ENCODE data around the gene CD1D. TPM values are rescaled to one million over a fixed set of nuclear protein-coding genes. Genes with fewer than 3 reads are reported as not detected.

Gene CD1D
- 1.2 TPM for total RNA-seq
- long read RNA-seq, partial matches to known transcripts, result 1 of 6 reads
- long read RNA-seq, other reads (novel, unspliced or antisense), result 5 of 6 reads

DNA sequence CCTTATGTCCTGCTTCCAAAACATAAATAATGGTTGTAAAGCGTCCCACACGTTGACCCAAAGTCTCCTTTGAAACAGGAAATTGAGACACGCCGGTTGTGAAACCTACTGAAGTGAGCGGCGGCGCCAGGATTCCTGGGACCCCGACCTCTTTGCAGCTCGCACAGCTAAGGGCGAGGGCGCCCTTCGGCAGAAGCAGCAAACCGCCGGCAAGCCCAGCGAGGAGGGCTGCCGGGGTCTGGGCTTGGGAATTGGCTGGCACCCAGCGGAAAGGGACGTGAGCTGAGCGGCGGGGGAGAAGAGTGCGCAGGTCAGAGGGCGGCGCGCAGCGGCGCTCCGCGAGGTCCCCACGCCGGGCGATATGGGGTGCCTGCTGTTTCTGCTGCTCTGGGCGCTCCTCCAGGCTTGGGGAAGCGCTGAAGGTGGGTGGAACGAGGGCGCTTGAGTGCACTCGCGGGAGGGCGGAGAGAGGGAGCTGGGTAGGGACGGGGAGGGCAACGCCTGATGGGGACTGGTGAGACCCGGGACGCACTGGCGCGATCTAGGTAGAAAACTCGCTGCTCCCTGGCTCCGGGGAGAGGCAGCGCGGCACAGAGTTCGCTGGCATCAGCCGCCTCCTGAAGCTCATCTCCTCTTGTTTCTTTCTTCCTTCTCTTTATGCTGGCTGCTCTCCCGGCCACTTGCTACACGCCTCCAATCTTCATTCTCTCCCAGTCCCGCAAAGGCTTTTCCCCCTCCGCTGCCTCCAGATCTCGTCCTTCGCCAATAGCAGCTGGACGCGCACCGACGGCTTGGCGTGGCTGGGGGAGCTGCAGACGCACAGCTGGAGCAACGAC is at the start of gene CD1D:
TSS of gene CD1D (plus strand) at position 155 of the 836 bp plus-strand sequence. CDS start at position 362, 207 bp downstream.
- intact Hi-C loops (cut with DNase I), result no loop called here
- DNase-seq (peak; percentile 65), ATAC-seq (ENCODE audit: poor library complexity) (peak; percentile 49)

DNA sequence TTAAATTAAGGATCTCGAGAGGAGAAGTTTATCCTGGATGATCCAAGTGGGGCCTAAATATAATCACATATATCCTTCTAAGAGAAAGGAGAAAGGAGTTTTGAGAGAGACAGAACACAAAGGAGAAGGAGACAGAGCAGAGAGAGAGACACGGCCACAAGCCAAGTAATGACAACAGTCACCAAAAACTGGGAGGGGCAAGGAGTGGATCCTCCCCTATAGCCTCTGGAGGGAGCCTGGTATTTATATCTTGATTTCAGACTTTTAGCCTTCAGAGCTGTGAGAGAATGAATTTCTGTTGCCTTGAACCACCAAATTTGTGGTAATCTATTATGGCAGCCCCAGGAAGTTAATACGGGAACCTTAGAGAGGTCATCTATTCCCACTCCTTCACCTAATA is 49.5 kb upstream of the CD1D start:
- DNase-seq, result no peak
- no peak for ATAC-seq (ENCODE audit: poor library complexity)
- intact Hi-C loops (cut with DNase I), result no loop called here

DNA sequence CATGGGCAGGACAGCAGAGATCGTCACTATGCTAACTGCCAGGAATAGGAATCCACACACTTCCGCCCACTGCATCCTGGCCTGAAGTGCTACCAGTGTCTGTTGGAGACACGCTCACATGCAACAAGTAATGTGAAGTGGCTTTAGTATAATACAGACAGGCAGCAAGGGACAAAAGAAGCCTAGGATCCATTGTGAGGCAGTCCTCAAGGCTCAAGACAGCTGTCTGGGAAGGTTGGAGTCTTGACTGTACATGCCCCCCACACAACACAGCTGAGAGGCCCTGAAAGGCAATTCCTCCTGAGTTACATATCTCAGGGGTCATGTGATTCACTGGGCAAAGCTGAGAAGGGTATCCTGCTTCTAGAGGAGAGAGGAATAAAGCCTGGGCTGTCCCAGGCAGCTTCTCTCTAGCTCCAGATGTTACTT is 39.9 kb upstream of the CD1D start:
- intact Hi-C loops (cut with DNase I), result no loop called here
- DNase-seq (no peak), ATAC-seq (ENCODE audit: poor library complexity) (no peak)

DNA sequence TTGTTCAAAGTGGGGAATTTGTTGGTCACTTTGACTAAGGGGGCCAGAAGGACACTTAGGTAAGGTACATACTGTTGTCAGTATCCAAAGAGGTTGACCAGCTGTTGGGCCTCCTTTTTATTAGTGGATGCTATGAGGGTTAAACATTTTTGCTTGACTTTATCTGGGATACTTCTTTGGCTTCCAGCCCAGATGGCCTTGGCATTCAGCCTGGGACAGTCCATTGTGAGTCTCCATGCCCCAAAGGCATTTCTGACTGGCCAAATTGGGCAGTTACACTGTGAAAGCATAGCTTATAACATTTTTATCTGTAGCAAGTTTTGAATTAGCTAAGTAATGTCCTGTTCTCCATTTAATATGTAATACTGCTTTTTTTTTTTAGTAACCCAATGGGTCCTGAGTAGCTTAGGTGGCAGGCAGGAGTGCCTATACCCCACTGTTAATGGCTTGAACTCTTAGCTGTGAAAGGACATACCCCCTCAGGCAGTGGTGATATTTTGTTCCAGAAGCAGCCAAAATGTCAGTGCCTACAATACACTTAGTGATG is 35.4 kb upstream of the CD1D start:
- DNase-seq (peak; percentile 79), ATAC-seq (ENCODE audit: poor library complexity) (peak; percentile 54)
- intact Hi-C loops (cut with DNase I), result no loop called here

DNA sequence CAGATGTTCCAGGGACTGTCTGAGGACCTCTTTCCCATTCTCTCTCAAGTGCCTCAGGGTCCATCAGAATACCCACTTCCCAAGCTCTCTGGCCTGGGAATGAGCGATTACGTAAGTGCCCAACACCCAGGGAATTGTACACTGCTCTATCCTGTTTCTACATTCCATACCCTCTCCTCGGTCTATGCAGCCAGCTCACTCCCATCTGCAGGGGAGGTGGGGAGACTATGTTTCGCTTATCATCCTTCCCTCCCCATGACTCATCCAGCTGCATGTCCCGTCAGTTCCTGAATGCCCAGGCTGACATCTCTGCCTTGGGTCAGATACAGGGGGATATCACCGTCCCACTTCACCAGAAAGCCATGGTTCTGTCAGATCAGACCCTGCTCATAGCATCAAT is 34.5 kb upstream of the CD1D start:
- DNase-seq, result no peak
- ATAC-seq (ENCODE audit: poor library complexity), result no peak
- intact Hi-C loops (cut with DNase I), result no loop called here

DNA sequence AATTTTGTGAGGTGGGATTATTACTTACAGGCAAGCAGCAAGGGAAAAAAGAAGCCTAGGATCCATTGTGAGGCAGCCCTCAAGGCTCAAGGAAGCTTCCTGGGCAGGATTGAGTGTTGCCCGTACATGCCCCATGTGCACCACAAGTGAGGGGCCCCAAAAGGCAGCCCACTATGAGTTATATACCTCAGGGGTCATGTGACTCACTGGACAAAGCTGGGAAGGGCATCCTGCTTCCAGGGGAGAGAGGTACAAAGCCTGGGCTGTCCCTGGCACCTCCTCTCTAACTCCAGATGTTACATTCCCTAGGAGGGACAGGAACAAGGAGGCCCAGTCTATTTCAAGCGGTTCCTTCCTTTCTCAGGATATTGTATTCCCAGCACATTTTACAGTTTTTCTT is 34.0 kb upstream of the CD1D start:
- intact Hi-C loops (cut with DNase I), result no loop called here
- DNase-seq (no peak), ATAC-seq (ENCODE audit: poor library complexity) (no peak)

DNA sequence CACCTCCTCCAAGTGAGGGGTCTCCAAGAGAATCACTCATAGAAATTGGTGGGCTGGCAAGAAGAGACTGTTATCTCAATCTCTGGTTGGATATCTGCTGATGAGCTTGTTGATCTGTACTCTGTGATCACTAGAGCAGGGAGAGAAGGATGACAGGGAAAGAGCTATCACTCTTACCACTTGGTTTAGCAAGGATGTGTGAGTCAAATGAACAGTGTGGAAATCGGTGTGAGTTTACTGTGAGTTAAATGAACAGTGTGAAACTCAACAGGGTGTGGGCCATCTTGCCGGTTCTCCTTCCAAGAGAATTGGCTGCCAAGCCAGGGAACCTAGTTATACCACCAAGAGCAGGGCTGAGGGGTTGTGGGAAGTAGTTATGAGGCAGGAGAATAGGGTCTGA is 33.3 kb upstream of the CD1D start:
- intact Hi-C loops (cut with DNase I), result no loop called here
- ATAC-seq (ENCODE audit: poor library complexity) (no peak), DNase-seq (no peak)

DNA sequence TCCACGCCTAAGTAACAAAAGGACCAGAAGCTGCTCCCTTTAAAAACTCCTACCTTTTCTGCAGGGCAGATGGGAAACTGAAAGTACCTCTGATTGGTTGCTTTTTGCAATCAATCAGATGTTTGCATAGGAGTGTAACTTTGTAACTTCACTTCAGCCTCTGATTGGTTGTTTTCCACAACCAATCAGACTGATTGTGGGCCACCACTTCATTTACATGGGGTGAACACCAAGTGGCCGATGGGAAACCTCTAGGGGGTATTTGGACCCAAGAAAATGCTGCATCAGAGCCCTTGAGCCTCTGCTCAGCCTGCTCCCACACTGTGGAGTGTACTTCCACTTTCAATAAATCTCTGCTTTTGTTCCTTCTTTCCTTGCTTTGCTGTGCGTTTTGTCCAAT is 32.8 kb upstream of the CD1D start:
- DNase-seq, result no peak
- intact Hi-C loops (cut with DNase I), result no loop called here
- no peak for ATAC-seq (ENCODE audit: poor library complexity)

DNA sequence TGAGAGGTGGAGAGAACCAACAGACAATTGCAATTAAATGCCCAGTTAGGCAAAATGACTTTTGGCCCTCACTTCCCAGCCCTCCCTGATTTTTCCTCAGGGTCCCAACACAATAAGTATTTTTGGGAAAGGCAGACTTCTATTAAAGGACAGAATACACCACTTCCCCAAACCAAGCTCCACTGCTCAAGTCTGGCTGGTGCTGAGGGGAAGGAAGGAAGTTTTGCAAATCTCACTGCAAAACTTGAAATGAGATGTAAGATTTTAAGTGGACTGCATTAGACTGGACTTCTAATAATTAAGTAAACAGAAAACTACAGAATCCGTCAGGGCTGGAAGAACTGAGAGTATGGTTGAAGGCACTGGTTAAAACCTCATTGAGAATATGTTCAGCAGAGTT is 32.2 kb upstream of the CD1D start:
- intact Hi-C loops (cut with DNase I), result no loop called here
- ATAC-seq (ENCODE audit: poor library complexity) (no peak), DNase-seq (no peak)

DNA sequence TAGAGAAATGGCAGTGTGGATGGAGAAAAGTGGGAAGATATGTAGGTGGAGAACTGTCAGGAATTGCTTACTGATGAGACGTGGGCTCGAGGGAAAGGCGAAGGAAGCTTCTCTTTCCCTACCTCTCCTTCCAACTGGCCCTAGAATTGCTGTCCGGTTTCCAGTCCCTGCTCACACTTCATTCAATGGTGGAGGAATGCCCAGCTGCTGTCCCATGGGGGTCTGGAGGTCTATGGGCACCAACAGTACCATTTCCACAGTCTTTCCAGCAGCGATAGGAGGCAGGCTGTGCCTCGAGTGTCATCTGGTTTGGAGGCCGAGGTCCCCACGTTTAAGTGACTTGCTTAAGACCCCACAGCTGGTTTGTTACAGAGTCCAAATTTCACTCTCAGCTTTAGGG is 31.5 kb upstream of the CD1D start:
- ATAC-seq (ENCODE audit: poor library complexity) (peak; percentile 8), DNase-seq (peak; percentile 62)
- intact Hi-C loops (cut with DNase I), result no loop called here

DNA sequence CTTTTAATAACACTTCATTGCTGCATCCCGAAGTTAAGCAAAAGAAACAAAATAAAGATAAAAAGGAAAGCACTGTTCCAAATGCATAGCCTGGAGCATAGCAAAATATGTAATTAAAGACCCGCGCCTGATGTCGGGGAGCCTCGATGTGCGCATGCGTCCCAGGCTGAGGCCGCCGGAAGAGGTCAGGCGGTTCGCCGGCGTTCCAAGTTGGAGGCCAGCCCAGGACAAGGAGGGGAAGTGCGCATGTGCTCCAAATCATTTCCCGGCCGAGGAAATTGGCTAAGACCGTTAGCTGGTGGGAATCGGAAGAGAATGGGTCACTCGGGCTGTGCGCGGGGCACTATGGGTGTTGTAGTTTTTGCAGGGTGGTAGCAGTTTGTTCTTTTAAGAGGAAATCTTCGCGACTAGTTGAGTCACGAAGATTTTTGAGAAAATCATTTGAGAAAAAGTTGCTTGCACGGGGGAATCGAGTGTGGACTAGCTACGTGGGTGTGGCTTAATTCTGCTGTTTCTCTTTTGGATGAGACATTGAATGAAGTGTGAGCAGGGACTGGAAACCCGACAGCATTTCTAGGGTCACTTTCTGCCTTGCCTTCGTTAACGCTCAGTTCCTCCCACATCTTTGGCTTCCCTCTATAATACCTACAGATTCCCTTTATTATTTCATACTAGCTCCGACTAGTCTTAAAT is 31.0 kb upstream of the CD1D start:
- peak; percentile 97 for DNase-seq
- intact Hi-C loops (cut with DNase I), result no loop called here
- peak; percentile 97 for ATAC-seq (ENCODE audit: poor library complexity)

DNA sequence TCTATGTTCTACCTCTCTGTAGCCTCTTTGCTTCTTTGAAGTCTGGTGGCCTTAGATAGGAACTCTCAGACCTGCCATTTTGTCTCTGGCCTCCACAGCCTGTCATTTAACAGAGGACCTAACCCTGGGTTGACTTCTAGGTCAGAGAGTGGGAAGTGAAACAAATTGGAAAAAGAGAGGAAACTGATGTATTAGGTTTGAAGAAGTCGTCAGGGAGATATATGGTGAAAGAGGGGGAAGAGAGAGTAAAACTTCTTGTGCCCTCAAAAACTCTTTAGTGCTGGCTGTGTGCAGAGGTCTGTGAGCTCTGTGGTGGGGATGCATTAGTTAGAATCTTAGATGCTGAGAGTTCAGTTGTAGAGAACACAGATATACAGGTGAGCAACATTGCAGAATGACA is 30.2 kb upstream of the CD1D start:
- peak; percentile 24 for ATAC-seq (ENCODE audit: poor library complexity)
- intact Hi-C loops (cut with DNase I), result no loop called here
- DNase-seq, result no peak

DNA sequence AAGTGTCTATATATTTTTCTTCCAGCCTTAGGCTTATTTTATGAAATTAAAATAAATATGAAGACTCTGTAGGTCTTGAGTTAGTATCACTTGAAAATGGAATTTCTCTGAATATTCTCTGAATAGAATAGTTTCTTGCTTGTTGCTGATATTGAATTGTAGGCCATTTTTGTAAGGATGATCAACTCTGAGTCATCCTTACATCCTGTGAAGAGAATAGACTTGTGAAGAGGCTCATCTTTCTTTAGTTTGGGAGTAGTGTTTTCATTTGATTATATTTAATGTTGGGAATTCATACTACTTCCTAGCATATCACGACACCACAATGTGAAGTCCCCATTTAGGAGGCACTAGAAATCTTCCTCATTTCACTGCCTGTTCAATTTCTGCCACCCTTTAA is 27.5 kb upstream of the CD1D start:
- ATAC-seq (ENCODE audit: poor library complexity), result no peak
- no peak for DNase-seq
- intact Hi-C loops (cut with DNase I), result no loop called here

DNA sequence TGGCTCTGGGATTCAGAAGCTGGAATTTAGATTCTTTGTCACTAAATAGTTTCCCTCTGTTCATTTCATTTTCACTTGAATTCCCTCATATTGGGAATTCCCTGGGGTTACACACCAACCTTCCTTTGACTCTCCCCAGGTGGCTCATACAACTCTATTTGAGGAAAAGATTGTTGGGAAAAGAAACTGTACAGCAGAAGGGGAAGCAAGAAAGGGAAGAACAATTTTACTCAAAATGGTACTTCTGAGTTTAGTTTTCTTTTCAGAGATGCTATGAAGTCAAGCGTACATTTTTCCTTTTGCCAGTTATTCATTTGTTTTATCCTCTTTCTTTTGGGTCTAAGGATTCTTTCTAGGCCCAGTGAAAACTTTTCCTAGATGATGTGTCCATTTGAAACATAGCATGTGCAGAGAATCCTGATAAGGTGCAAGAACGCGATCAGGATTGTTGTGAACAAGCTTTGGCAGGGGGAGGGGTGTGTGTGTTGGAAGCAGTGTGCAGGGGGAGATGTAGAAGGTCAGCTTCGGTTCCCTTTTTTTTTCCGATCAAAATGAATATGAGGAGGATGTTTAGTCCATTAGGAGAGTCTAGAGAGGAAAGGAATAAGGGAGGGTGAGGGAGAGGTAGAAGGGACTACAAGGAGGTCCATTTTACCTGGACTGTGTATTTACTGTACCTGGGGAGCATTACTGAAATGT is 26.8 kb upstream of the CD1D start:
- no peak for ATAC-seq (ENCODE audit: poor library complexity)

DNA sequence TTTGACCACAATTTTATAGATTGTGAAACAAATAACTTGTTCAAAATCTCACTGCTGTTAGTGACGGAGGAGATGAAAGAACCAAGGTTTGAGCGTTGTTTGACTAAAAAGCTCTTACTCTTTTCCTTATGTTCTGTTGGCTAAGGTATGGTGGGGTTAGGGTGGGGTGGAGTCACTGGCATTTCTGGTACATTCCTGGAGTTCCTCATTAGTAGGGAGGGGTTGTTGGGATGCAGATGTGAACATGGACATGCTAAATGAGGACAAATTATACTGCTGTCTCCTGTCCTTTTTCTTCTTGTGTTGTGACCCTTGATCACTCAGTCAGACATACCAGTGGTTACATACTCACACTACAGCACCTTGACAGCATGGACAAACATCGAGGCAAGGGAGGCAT is 26.2 kb upstream of the CD1D start:
- ATAC-seq (ENCODE audit: poor library complexity) (no peak), DNase-seq (no peak)
- intact Hi-C loops (cut with DNase I), result no loop called here

More for the DNA sequence above, 26.8 kb upstream of the CD1D start:
- intact Hi-C loops (cut with DNase I), result no loop called here
- no peak for DNase-seq

DNA sequence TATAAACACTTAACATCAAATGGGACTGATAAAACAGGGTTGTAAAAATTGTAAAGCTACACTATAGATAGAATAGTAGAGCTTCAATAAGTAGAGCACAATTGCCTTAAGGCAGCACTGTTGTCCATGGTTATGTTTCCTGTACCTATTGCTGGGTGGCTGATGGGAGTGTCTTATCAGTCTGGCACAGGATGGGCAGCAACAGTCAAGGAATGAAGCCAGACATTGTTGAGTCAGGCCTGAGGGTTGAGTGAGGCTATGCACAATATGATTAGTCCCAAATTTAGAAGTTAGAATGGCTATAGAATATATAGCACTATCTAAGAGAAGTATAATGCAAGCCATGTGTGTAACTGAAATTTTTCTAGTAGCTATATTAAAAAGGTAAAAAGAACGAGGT is 25.0 kb upstream of the CD1D start:
- ATAC-seq (ENCODE audit: poor library complexity) (peak; percentile 96), DNase-seq (no peak)
- intact Hi-C loops (cut with DNase I), result no loop called here

DNA sequence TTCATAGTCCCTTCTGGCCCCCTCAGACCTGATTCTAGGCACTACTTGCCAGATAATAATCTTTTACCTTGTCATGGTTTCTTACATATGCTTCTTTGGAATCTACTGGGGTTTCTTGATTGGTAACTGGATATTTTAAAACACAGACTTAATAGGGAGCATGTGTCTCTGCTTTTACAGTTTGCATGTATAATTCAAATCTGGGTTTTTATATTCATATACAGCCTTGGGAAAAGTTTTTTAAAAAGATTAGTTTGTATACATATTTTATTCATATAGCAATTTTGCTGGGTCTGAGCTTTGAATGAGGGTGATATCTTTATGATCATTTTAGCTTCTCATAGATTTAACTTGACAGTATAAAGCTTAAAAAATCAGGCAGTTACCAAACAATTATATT is 21.1 kb upstream of the CD1D start:
- no peak for DNase-seq
- intact Hi-C loops (cut with DNase I), result no loop called here
- ATAC-seq (ENCODE audit: poor library complexity), result no peak

DNA sequence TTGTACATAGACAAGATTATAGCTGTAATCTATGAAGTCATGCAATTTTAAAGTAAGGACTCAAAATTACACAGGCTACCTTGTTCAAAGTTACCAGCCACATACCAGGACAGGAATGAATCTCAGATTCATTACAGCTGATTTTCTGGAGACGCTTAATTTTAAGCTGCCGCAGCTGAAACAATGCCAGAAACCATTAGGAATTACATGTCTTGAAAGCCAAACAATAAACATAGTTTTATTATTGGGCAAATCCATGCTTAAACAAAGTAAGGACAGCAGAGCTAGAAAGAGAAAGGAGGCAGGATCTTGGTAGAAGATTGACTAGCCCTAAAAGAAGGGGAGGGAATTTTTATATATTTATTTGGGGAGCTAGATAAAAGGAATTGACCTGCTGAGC is 19.2 kb upstream of the CD1D start:
- intact Hi-C loops (cut with DNase I), result no loop called here
- ATAC-seq (ENCODE audit: poor library complexity), result no peak
- DNase-seq, result no peak
